Spleen (tissue), 7 donors: Measurements from ENCODE around the gene KIAA1217.

Experiments
- CTCF ChIP-seq, 11 experiments: fragments of 200-600 bp in 7 of 11; fragments of 450-650 bp in 4 of 11; sonication (generic) in 4 of 11; IDR thresholded peaks in 8 of 11; conservative IDR thresholded peaks in 3 of 11; 1 replicate in 7 of 11; 2 replicates in 4 of 11; pipeline versions ENCODE4 v1.4.0 to v1.8.0; 2016 to 2021; ENCODE audit warnings: antibody characterized with exemption in 11 of 11, inconsistent platforms in 4 of 11, mild to moderate bottlenecking in 1 of 11
- POLR2A ChIP-seq, 3 donors: fragments of 450-650 bp; IDR thresholded peaks; one replicate each; pipeline ENCODE4 v1.5.1; 2017; ENCODE audit warnings: antibody characterized with exemption in 3 of 3, mild to moderate bottlenecking in 1 of 3
- donor health status: DM: no; HTN: no; CAD: no; lungs with moderate emphysema.
- donor health status: DM: no; HTN: no; CAD: no.
- donor health status: DM: no; HTN: no; CAD: no.

- TF ChIP-seq POLR2A (IDR thresholded peaks at IDR 0.05) (no peak), CTCF (IDR thresholded peaks at IDR 0.05 in 8 of 11, conservative IDR thresholded peaks at IDR 0.05 in 3 of 11) (no peak)
Observed at GRCh38 chr10:24544776-24545175, 335.8 kb downstream of the KIAA1217 start.
